CD8-positive, alpha-beta memory T cell (primary cell): ENCODE measurements around the gene ZSWIM7. TPM values are rescaled to one million over a fixed set of nuclear protein-coding genes. Genes with fewer than 3 reads are reported as not detected.

Experiments
- CTCF ChIA-PET: fragments of 350-600 bp; sonication (Branson Sonifier 250); formaldehyde crosslinking; loops from one replicate; lab custom pipeline; 2021; ENCODE audit warnings: antibody characterized with exemption; lab: Charles Lee
- POLR2A ChIA-PET: fragments of 350-600 bp; sonication (Branson Sonifier 250); formaldehyde crosslinking; loops from one replicate; lab custom pipeline; 2021; ENCODE audit warnings: antibody characterized with exemption; lab: Charles Lee
- DNase-seq, 5 donors: peaks; one replicate each; pipeline versions ENCODE4 v3.0.0 to v3.0.0-alpha.2; 2020 to 2022; ENCODE audit warnings: mixed read lengths in 1 of 5
- H3K27ac ChIP-seq: one replicate; pipeline ENCODE4 v1.7.0; 2013; ENCODE audit warnings: low read depth, mild to moderate bottlenecking, low read length, moderate library complexity
- H3K27me3 ChIP-seq: 2 replicates; pipeline ENCODE4 v1.7.0; 2013; ENCODE audit warnings: low read length, mild to moderate bottlenecking; ENCODE audit not compliant: insufficient read depth, poor library complexity, severe bottlenecking
- H3K36me3 ChIP-seq: 2 replicates; pipeline ENCODE4 v1.7.0; 2013; ENCODE audit warnings: mild to moderate bottlenecking, low read length, moderate library complexity; ENCODE audit not compliant: insufficient read depth
- H3K4me1 ChIP-seq: 2 replicates; pipeline ENCODE4 v1.7.0; 2013; ENCODE audit warnings: mild to moderate bottlenecking, low read length, moderate library complexity; ENCODE audit not compliant: insufficient read depth
- H3K4me3 ChIP-seq: 2 replicates; pipeline ENCODE4 v1.7.0; 2013; ENCODE audit warnings: mild to moderate bottlenecking, low read length
- H3K9me3 ChIP-seq: 2 replicates; pipeline ENCODE4 v1.7.0; 2013; ENCODE audit warnings: mild to moderate bottlenecking, low read length
- H3K27ac Mint-ChIP-seq, 8 donors: one replicate each; pipeline ENCODE4 v1.8.0; 2020 to 2021; ENCODE audit warnings: mixed read lengths in 8 of 8, mild to moderate bottlenecking in 6 of 8, inconsistent platforms in 3 of 8, moderate library complexity in 3 of 8
- H3K27me3 Mint-ChIP-seq, 2 donors: one replicate each; pipeline ENCODE4 v1.8.0; 2020 to 2021; ENCODE audit warnings: mixed read lengths in 2 of 2, mild to moderate bottlenecking in 1 of 2, moderate library complexity in 1 of 2
- H3K36me3 Mint-ChIP-seq, 3 donors: one replicate each; pipeline ENCODE4 v1.8.0; 2020 to 2021; ENCODE audit warnings: mixed read lengths in 3 of 3, inconsistent platforms in 1 of 3, mild to moderate bottlenecking in 1 of 3
- H3K4me1 Mint-ChIP-seq, 3 donors: one replicate each; pipeline ENCODE4 v1.8.0; 2020 to 2021; ENCODE audit warnings: mixed read lengths in 3 of 3, inconsistent platforms in 1 of 3, mild to moderate bottlenecking in 1 of 3
- H3K4me3 Mint-ChIP-seq, 7 donors: one replicate each; pipeline ENCODE4 v1.8.0; 2020 to 2021; ENCODE audit warnings: mixed read lengths in 7 of 7, mild to moderate bottlenecking in 6 of 7, moderate library complexity in 4 of 7, inconsistent platforms in 2 of 7
- H3K9me3 Mint-ChIP-seq, 5 donors: one replicate each; pipeline ENCODE4 v1.8.0; 2020 to 2022; ENCODE audit warnings: mixed read lengths in 5 of 5, mild to moderate bottlenecking in 3 of 5, moderate library complexity in 2 of 5, inconsistent platforms in 1 of 5
- polyA plus RNA-seq: library from polyadenylated mRNA; unstranded; fragments of 300-500 nt; fragmentation: Illumina TruSeq; gene quantifications from one replicate; pipeline ENCODE4 v1.2.3, GENCODE V29; 2021
- total RNA-seq, 2 experiments: library from RNA; stranded (reverse); gene quantifications; one replicate each; pipeline ENCODE4 v1.2.3, GENCODE V29; 2021

ZSWIM7 gene
- total and polyA plus RNA-seq, 3 experiments from 2014 or later, result 11.0 to 60.4 (median 12.2) TPM

- CTCF ChIA-PET, result no interaction called here
- H3K9me3 Mint-ChIP-seq, result no peaks in the 10 kb centered on the region
- H3K36me3 Mint-ChIP-seq, result no peaks in the 10 kb centered on the region
- Histone ChIP-seq H3K27me3 (no peaks in the 10 kb centered on the region), H3K36me3 (no peaks in the 10 kb centered on the region), H3K27ac (no peak overlapping the region), H3K9me3 (no peaks in the 10 kb centered on the region), H3K4me3 (no peak overlapping the region), H3K4me1 (no peaks in the 10 kb centered on the region)
- peaks cover 14 to 19% of the 10 kb centered on the region in 2 donors for H3K27me3 Mint-ChIP-seq
- POLR2A ChIA-PET, result no interaction called here
- no peak overlapping the region for H3K4me3 Mint-ChIP-seq
- H3K4me1 Mint-ChIP-seq, result no peaks in the 10 kb centered on the region
- no peak for DNase-seq
- no peak overlapping the region for H3K27ac Mint-ChIP-seq
These were observed 68.1 kb downstream of the ZSWIM7 start for GRCh38 chr17:15931394-15931793.

- CTCF ChIA-PET, result no interaction called here
- no peak overlapping the region for H3K4me3 ChIP-seq
- H3K4me3 Mint-ChIP-seq, result no peak overlapping the region
These were observed 69.1 kb downstream of the ZSWIM7 start for GRCh38 chr17:15930426-15930825.

GRCh38 chr17:15929941-15930340 lies 69.6 kb downstream of the ZSWIM7 start:
- no peaks in the 10 kb centered on the region for H3K4me1 Mint-ChIP-seq
- H3K4me3 ChIP-seq, result no peak overlapping the region
- H3K36me3 ChIP-seq, result no peaks in the 10 kb centered on the region
- POLR2A ChIA-PET, result no interaction called here
- peaks cover 18 to 23% of the 10 kb centered on the region in 2 donors for H3K27me3 Mint-ChIP-seq
- H3K4me1 ChIP-seq, result no peaks in the 10 kb centered on the region
- H3K4me3 Mint-ChIP-seq, result no peak overlapping the region
- no peak overlapping the region for H3K27ac Mint-ChIP-seq
- no peak overlapping the region for H3K27ac ChIP-seq
- CTCF ChIA-PET, result no interaction called here
- no peaks in the 10 kb centered on the region for H3K27me3 ChIP-seq
- no peaks in the 10 kb centered on the region for H3K9me3 ChIP-seq
- H3K36me3 Mint-ChIP-seq, result peaks cover 0 to 4% (median 0%) of the 10 kb centered on the region in 3 donors
- no peaks in the 10 kb centered on the region for H3K9me3 Mint-ChIP-seq
- DNase-seq, result no peak

More at GRCh38 chr17:15930426-15930825, 69.1 kb downstream of the ZSWIM7 start:
- H3K9me3 Mint-ChIP-seq, result no peaks in the 10 kb centered on the region
- peaks cover 0 to 4% (median 0%) of the 10 kb centered on the region in 3 donors for H3K36me3 Mint-ChIP-seq
- POLR2A ChIA-PET, result no interaction called here
- Histone ChIP-seq H3K9me3 (no peaks in the 10 kb centered on the region), H3K27me3 (no peaks in the 10 kb centered on the region), H3K4me1 (no peaks in the 10 kb centered on the region), H3K27ac (no peak overlapping the region), H3K36me3 (no peaks in the 10 kb centered on the region)
- H3K27me3 Mint-ChIP-seq, result peaks cover 18 to 23% of the 10 kb centered on the region in 2 donors
- no peak overlapping the region for H3K27ac Mint-ChIP-seq
- DNase-seq, result no peak
- no peaks in the 10 kb centered on the region for H3K4me1 Mint-ChIP-seq

- H3K36me3 Mint-ChIP-seq, result peaks cover 0 to 4% (median 0%) of the 10 kb centered on the region in 3 donors
- no peaks in the 10 kb centered on the region for H3K27me3 ChIP-seq
- no peaks in the 10 kb centered on the region for H3K4me1 ChIP-seq
- no peak overlapping the region for H3K4me3 Mint-ChIP-seq
- H3K9me3 ChIP-seq, result no peaks in the 10 kb centered on the region
- no peak overlapping the region for H3K27ac ChIP-seq
- no peak overlapping the region for H3K4me3 ChIP-seq
- no peaks in the 10 kb centered on the region for H3K9me3 Mint-ChIP-seq
- H3K36me3 ChIP-seq, result no peaks in the 10 kb centered on the region
- no peaks in the 10 kb centered on the region for H3K4me1 Mint-ChIP-seq
- no peak for DNase-seq
- ChIA-PET POLR2A (no interaction called here), CTCF (no interaction called here)
- no peak overlapping the region for H3K27ac Mint-ChIP-seq
- peaks cover 23% of the 10 kb centered on the region in 2 donors for H3K27me3 Mint-ChIP-seq
These were observed 71.2 kb downstream of the ZSWIM7 start for GRCh38 chr17:15928286-15928785.

Other genes with a start within 250 kb of the ZSWIM7 start
- under 1 TPM; 0.88 to 0.95 TPM for gene ADORA2B, start 54.6 kb downstream of the ZSWIM7 start, total RNA-seq
- gene ADORA2B, start 54.6 kb downstream of the ZSWIM7 start, polyA plus RNA-seq, result 1.2 TPM
- gene TTC19, start 120 bp upstream of the ZSWIM7 start, total RNA-seq, result 10 to 100 TPM; 30.6 to 34.1 TPM
- gene TTC19, start 120 bp upstream of the ZSWIM7 start, polyA plus RNA-seq, result 40.5 TPM
- gene NCOR1, start 215.8 kb upstream of the ZSWIM7 start, total RNA-seq, result 100 to 1,000 TPM; 146 to 147 TPM
- 158 TPM for gene NCOR1, start 215.8 kb upstream of the ZSWIM7 start, polyA plus RNA-seq
- 10 to 100 TPM; 26.3 to 27.1 TPM for gene PIGL, start 217.5 kb upstream of the ZSWIM7 start, total RNA-seq
- 12.9 TPM for gene PIGL, start 217.5 kb upstream of the ZSWIM7 start, polyA plus RNA-seq